ENCODE results near the gene DYNLRB2.

The DYNLRB2 gene

GRCh38 chr16:80547145-80547544, 6.4 kb downstream of the DYNLRB2 start:
- TF ChIP-seq EZH2 (IDR thresholded peaks at IDR 0.05; ENCODE audit: borderline replicate concordance, low read length) (no peak), CTCF (IDR thresholded peaks at IDR 0.05; ENCODE audit: low read length) (no peak)
- Histone ChIP-seq H3K4me2 (ENCODE audit: low read length) (no peak overlapping the region), H3K27me3 (ENCODE audit: insufficient read depth, low read length) (0 out of 2 replicates have a peak, but pooled peaks cover 5% of the 10 kb centered on the region), H3K9me3 (ENCODE audit: low read length) (no peaks in the 10 kb centered on the region), H4K20me1 (ENCODE audit: insufficient read depth, low read length) (no peaks in the 10 kb centered on the region), H3K4me3 (ENCODE audit: low read depth, low read length, poor library complexity, severe bottlenecking) (no peak overlapping the region), H3K9me2 (ENCODE audit: low read depth, low read length) (no peaks in the 10 kb centered on the region), H2AFZ (ENCODE audit: low read length) (no peak overlapping the region), H3K79me2 (ENCODE audit: insufficient read depth, low read length) (no peaks in the 10 kb centered on the region), H3F3A (ENCODE audit: insufficient read depth, low read length) (no peaks in the 10 kb centered on the region), H3K36me3 (ENCODE audit: insufficient read depth, low read length) (no peaks in the 10 kb centered on the region), H3K27ac (ENCODE audit: low read depth, low read length, poor library complexity, severe bottlenecking) (no peak overlapping the region), H3K9ac (ENCODE audit: low read length) (no peak overlapping the region), H3K4me1 (ENCODE audit: insufficient read depth, low read length, severe bottlenecking) (no peaks in the 10 kb centered on the region)

- Histone ChIP-seq H3K36me3 (ENCODE audit: insufficient read depth, low read length) (no peaks in the 10 kb centered on the region), H2AFZ (ENCODE audit: low read length) (no peak overlapping the region), H4K20me1 (ENCODE audit: insufficient read depth, low read length) (no peaks in the 10 kb centered on the region), H3K27me3 (ENCODE audit: insufficient read depth, low read length) (no peaks in the 10 kb centered on the region), H3F3A (ENCODE audit: insufficient read depth, low read length) (no peaks in the 10 kb centered on the region), H3K4me1 (ENCODE audit: insufficient read depth, low read length, severe bottlenecking) (no peaks in the 10 kb centered on the region), H3K9me2 (ENCODE audit: low read depth, low read length) (no peaks in the 10 kb centered on the region), H3K79me2 (ENCODE audit: insufficient read depth, low read length) (no peaks in the 10 kb centered on the region), H3K9ac (ENCODE audit: low read length) (no peak overlapping the region), H3K9me3 (ENCODE audit: low read length) (no peaks in the 10 kb centered on the region), H3K4me3 (ENCODE audit: low read depth, low read length, poor library complexity, severe bottlenecking) (no peak overlapping the region), H3K4me2 (ENCODE audit: low read length) (no peak overlapping the region), H3K27ac (ENCODE audit: low read depth, low read length, poor library complexity, severe bottlenecking) (no peak overlapping the region)
- TF ChIP-seq CTCF (IDR thresholded peaks at IDR 0.05; ENCODE audit: low read length) (no peak), EZH2 (IDR thresholded peaks at IDR 0.05; ENCODE audit: borderline replicate concordance, low read length) (no peak)
Measured at GRCh38 chr16:80552277-80552676, 11.5 kb downstream of the DYNLRB2 start.

- Histone ChIP-seq H3K27me3 (ENCODE audit: insufficient read depth, low read length) (no peaks in the 10 kb centered on the region), H3K4me2 (ENCODE audit: low read length) (no peak overlapping the region), H3K79me2 (ENCODE audit: insufficient read depth, low read length) (no peaks in the 10 kb centered on the region), H3F3A (ENCODE audit: insufficient read depth, low read length) (no peaks in the 10 kb centered on the region), H3K4me1 (ENCODE audit: insufficient read depth, low read length, severe bottlenecking) (no peaks in the 10 kb centered on the region), H3K27ac (ENCODE audit: low read depth, low read length, poor library complexity, severe bottlenecking) (no peak overlapping the region), H2AFZ (ENCODE audit: low read length) (no peak overlapping the region), H3K9me2 (ENCODE audit: low read depth, low read length) (no peaks in the 10 kb centered on the region), H3K36me3 (ENCODE audit: insufficient read depth, low read length) (no peaks in the 10 kb centered on the region), H3K4me3 (ENCODE audit: low read depth, low read length, poor library complexity, severe bottlenecking) (no peak overlapping the region), H3K9me3 (ENCODE audit: low read length) (no peaks in the 10 kb centered on the region), H4K20me1 (ENCODE audit: insufficient read depth, low read length) (no peaks in the 10 kb centered on the region), H3K9ac (ENCODE audit: low read length) (no peak overlapping the region)
- TF ChIP-seq CTCF (IDR thresholded peaks at IDR 0.05; ENCODE audit: low read length) (no peak), EZH2 (IDR thresholded peaks at IDR 0.05; ENCODE audit: borderline replicate concordance, low read length) (no peak)
Measured at GRCh38 chr16:80554033-80554432, 13.2 kb downstream of the DYNLRB2 start.
